ENCODE measurements around the gene UBR1. TPM values are rescaled to one million over a fixed set of nuclear protein-coding genes. Genes with fewer than 3 reads are reported as not detected.

The UBR1 gene
- total and polyA plus RNA-seq, 2 donors (not counting 1 experiment from before 2014, with no cell fraction given) = 18.2 to 45.6 TPM

GRCh38 chr15:43121863-43122262 lies 16.0 kb upstream of the UBR1 start:
- H3K9me3 ChIP-seq (ENCODE audit: control insufficient read depth, insufficient read depth, low read depth, low read length) = no peaks in the 10 kb centered on the region
- no peaks in the 10 kb centered on the region for H3K36me3 ChIP-seq (ENCODE audit: control insufficient read depth, insufficient read depth, low read length)
- H2AFZ ChIP-seq (ENCODE audit: low read length) = no peak overlapping the region
- H3K27ac ChIP-seq (ENCODE audit: insufficient read depth, low read length) = no peak overlapping the region
- H3K27me3 ChIP-seq (ENCODE audit: control insufficient read depth, insufficient read depth, low read length) = no peaks in the 10 kb centered on the region
- H4K20me1 ChIP-seq (ENCODE audit: control insufficient read depth, extremely low read depth, insufficient read depth, low read length) = no peaks in the 10 kb centered on the region
- DNase-seq (ENCODE audit: low read depth in 2 of 2) = no peak
- no peaks in the 10 kb centered on the region for H3K4me1 ChIP-seq (ENCODE audit: control insufficient read depth, extremely low read depth, insufficient read depth, low read length)
- H3K4me2 ChIP-seq (ENCODE audit: extremely low read depth, insufficient read depth, low read length) = no peak overlapping the region
- H3K9ac ChIP-seq (ENCODE audit: insufficient read depth, low read length) = no peak overlapping the region
- no peaks in the 10 kb centered on the region for H3K79me2 ChIP-seq (ENCODE audit: control insufficient read depth, insufficient read depth, low read length)
- H3K4me3 ChIP-seq (replicated peaks in 1 of 4; ENCODE audit: control extremely low read depth in 1 of 4, insufficient read depth in 1 of 4, low read depth in 3 of 4, low read length in 4 of 4) = no peak overlapping the region
- no peak for TF ChIP-seq CTCF (conservative IDR thresholded peaks at IDR 0.05 in 1 of 2, IDR thresholded peaks at IDR 0.05 in 1 of 2; ENCODE audit: low read depth in 1 of 2, low read length in 2 of 2)
- TF ChIP-seq EZH2 (IDR thresholded peaks at IDR 0.05; ENCODE audit: low read length, missing control alignments) = no peak

GRCh38 chr15:43118829-43119228 lies 13.0 kb upstream of the UBR1 start:
- Histone ChIP-seq H3K9me3 (ENCODE audit: control insufficient read depth, insufficient read depth, low read depth, low read length) (no peaks in the 10 kb centered on the region), H2AFZ (ENCODE audit: low read length) (no peak overlapping the region), H3K4me2 (ENCODE audit: extremely low read depth, insufficient read depth, low read length) (no peak overlapping the region), H4K20me1 (ENCODE audit: control insufficient read depth, extremely low read depth, insufficient read depth, low read length) (no peaks in the 10 kb centered on the region), H3K27me3 (ENCODE audit: control insufficient read depth, insufficient read depth, low read length) (no peaks in the 10 kb centered on the region), H3K4me3 (replicated peaks in 1 of 4; ENCODE audit: control extremely low read depth in 1 of 4, insufficient read depth in 1 of 4, low read depth in 3 of 4, low read length in 4 of 4) (no peak overlapping the region), H3K4me1 (ENCODE audit: control insufficient read depth, extremely low read depth, insufficient read depth, low read length) (no peaks in the 10 kb centered on the region), H3K27ac (ENCODE audit: insufficient read depth, low read length) (no peak overlapping the region), H3K36me3 (ENCODE audit: control insufficient read depth, insufficient read depth, low read length) (no peaks in the 10 kb centered on the region), H3K9ac (ENCODE audit: insufficient read depth, low read length) (no peak overlapping the region), H3K79me2 (ENCODE audit: control insufficient read depth, insufficient read depth, low read length) (no peaks in the 10 kb centered on the region)
- TF ChIP-seq EZH2 (IDR thresholded peaks at IDR 0.05; ENCODE audit: low read length, missing control alignments) (no peak), CTCF (conservative IDR thresholded peaks at IDR 0.05 in 1 of 2, IDR thresholded peaks at IDR 0.05 in 1 of 2; ENCODE audit: low read depth in 1 of 2, low read length in 2 of 2) (no peak)
- no peak for DNase-seq (ENCODE audit: low read depth in 2 of 2)

GRCh38 chr15:43118286-43118685 lies 12.4 kb upstream of the UBR1 start:
- TF ChIP-seq CTCF (conservative IDR thresholded peaks at IDR 0.05 in 1 of 2, IDR thresholded peaks at IDR 0.05 in 1 of 2; ENCODE audit: low read depth in 1 of 2, low read length in 2 of 2) (no peak), EZH2 (IDR thresholded peaks at IDR 0.05; ENCODE audit: low read length, missing control alignments) (no peak)
- Histone ChIP-seq H3K36me3 (ENCODE audit: control insufficient read depth, insufficient read depth, low read length) (no peaks in the 10 kb centered on the region), H3K9me3 (ENCODE audit: control insufficient read depth, insufficient read depth, low read depth, low read length) (no peaks in the 10 kb centered on the region), H3K27me3 (ENCODE audit: control insufficient read depth, insufficient read depth, low read length) (no peaks in the 10 kb centered on the region), H3K4me2 (ENCODE audit: extremely low read depth, insufficient read depth, low read length) (no peak overlapping the region), H3K27ac (ENCODE audit: insufficient read depth, low read length) (no peak overlapping the region), H3K4me3 (replicated peaks in 1 of 4; ENCODE audit: control extremely low read depth in 1 of 4, insufficient read depth in 1 of 4, low read depth in 3 of 4, low read length in 4 of 4) (no peak overlapping the region), H3K4me1 (ENCODE audit: control insufficient read depth, extremely low read depth, insufficient read depth, low read length) (no peaks in the 10 kb centered on the region), H3K9ac (ENCODE audit: insufficient read depth, low read length) (no peak overlapping the region), H3K79me2 (ENCODE audit: control insufficient read depth, insufficient read depth, low read length) (no peaks in the 10 kb centered on the region), H4K20me1 (ENCODE audit: control insufficient read depth, extremely low read depth, insufficient read depth, low read length) (no peaks in the 10 kb centered on the region), H2AFZ (ENCODE audit: low read length) (no peak overlapping the region)
- DNase-seq (ENCODE audit: low read depth in 2 of 2) = no peak
